ENCODE measurements around the gene RPL38. TPM values are rescaled to one million over a fixed set of nuclear protein-coding genes. Genes with fewer than 3 reads are reported as not detected.

Gene RPL38
- total and polyA plus RNA-seq, 2 of the 4 experiments (the other 2 are of a cell fraction) = 111 to 527 TPM

GRCh38 chr17:74215342-74215727 is 11.9 kb downstream of the RPL38 start:
- ATAC-seq (ENCODE audit: low read depth) (no peak), DNase-seq (no peak)
- Histone ChIP-seq H3K56ac (ENCODE audit: extremely low read depth, insufficient read depth, low read length) (no peak overlapping the region), H3K4me2 (ENCODE audit: low read depth, low read length) (no peak overlapping the region), H4K5ac (ENCODE audit: low read depth, low read length) (no peak overlapping the region), H3K9me3 (ENCODE audit: control insufficient read depth, insufficient read depth, low read length) (no peaks in the 10 kb centered on the region), H2BK15ac (ENCODE audit: low read depth, low read length) (no peak overlapping the region), H4K8ac (ENCODE audit: low read depth in 2 of 2, low read length in 2 of 2) (no peak overlapping the region), H3K27me3 (ENCODE audit: control insufficient read depth, insufficient read depth, low read length) (no peaks in the 10 kb centered on the region; the same call in 1 of the 2 replicates), H3K4me3 (ENCODE audit: insufficient read depth, low read depth, low read length) (no peak overlapping the region), H3K27ac (ENCODE audit: insufficient read depth, low read length) (no peak overlapping the region), H3K9me1 (ENCODE audit: insufficient read depth, low read length) (no peaks in the 10 kb centered on the region), H3K14ac (replicated peaks; ENCODE audit: low read depth, low read length) (no peak overlapping the region), H2AFZ (replicated peaks; ENCODE audit: low read length, poor library complexity) (no peak overlapping the region), H3K4me1 (ENCODE audit: control insufficient read depth, insufficient read depth, low read length) (peaks cover 13% of the 10 kb centered on the region), H3K9ac (ENCODE audit: low read depth, low read length) (no peak overlapping the region), H2BK20ac (ENCODE audit: low read depth, low read length) (no peak overlapping the region), H2AK5ac (ENCODE audit: low read depth, low read length) (no peak overlapping the region), H3K79me1 (ENCODE audit: low read depth in 1 of 2, low read length in 2 of 2) (peaks cover 3 to 15% of the 10 kb centered on the region in 2 experiments; a peak in 2 of 4 replicates), H3K36me3 (ENCODE audit: control insufficient read depth, insufficient read depth, low read length) (peaks cover 1% of the 10 kb centered on the region; the same call in 1 of the 2 replicates), H3K4ac (ENCODE audit: low read depth, low read length) (no peak overlapping the region), H3K23ac (ENCODE audit: low read depth, low read length) (no peak overlapping the region), H2AK9ac (replicated peaks; ENCODE audit: low read depth, low read length, poor library complexity) (no peak overlapping the region), H4K20me1 (ENCODE audit: insufficient read depth, low read length) (peaks cover 12% of the 10 kb centered on the region), H3K18ac (ENCODE audit: low read depth, low read length) (no peak overlapping the region), H2BK120ac (ENCODE audit: low read depth, low read length) (no peak overlapping the region), H4K91ac (ENCODE audit: insufficient read depth, low read depth, low read length) (no peak overlapping the region), H2BK5ac (ENCODE audit: low read depth, low read length, poor library complexity, severe bottlenecking) (no peak overlapping the region)
- CTCF ChIA-PET = no interaction called here
- POLR2A ChIA-PET (ENCODE audit: unreplicated experiment) = no interaction called here
- TF ChIP-seq BHLHE40 (IDR thresholded peaks at IDR 0.05; ENCODE audit: low read depth, low read length) (no peak), CEBPB (IDR thresholded peaks at IDR 0.05; ENCODE audit: low read depth, low read length) (no peak), RCOR1 (IDR thresholded peaks at IDR 0.05; ENCODE audit: insufficient replicate concordance, low read length) (no peak), RFX5 (IDR thresholded peaks at IDR 0.05; ENCODE audit: low read depth, low read length) (no peak), MAFK (IDR thresholded peaks at IDR 0.05; ENCODE audit: low read depth, low read length) (no peak), CTCF (conservative IDR thresholded peaks at IDR 0.05; ENCODE audit: low read depth, low read length) (no peak), NFE2L2 (IDR thresholded peaks at IDR 0.05; ENCODE audit: low read depth, low read length) (no peak), SMC3 (IDR thresholded peaks at IDR 0.05; ENCODE audit: low read depth, low read length) (no peak), MXI1 (IDR thresholded peaks at IDR 0.05; ENCODE audit: borderline replicate concordance, low read depth, low read length) (no peak), MAZ (IDR thresholded peaks at IDR 0.05; ENCODE audit: borderline replicate concordance, low read depth, low read length) (no peak), USF2 (IDR thresholded peaks at IDR 0.05; ENCODE audit: low read depth, low read length) (no peak), POLR2A (IDR thresholded peaks at IDR 0.05; ENCODE audit: low read depth, low read length) (no peak), RAD21 (IDR thresholded peaks at IDR 0.05; ENCODE audit: low read length) (no peak)
- BruUV-seq (replicated peaks) = no TSS peak
- WGBS, 2 experiments (ENCODE audit: extremely low coverage in 2 of 2, insufficient read length in 1 of 2) = no CpG with 5 or more reads among the region's 6 CpGs
- intact Hi-C loops (cut with micrococcal nuclease) (no loop called here), in situ Hi-C loops (cut with MboI; ENCODE audit: low sequenced_read_pairs) (loop anchor here (25.0 kb wide), 1 partner anchor 647 kb away; the partner anchor contains the start of genes FDXR and GRIN2C), dilution Hi-C loops (cut with HindIII; ENCODE audit: low sequenced_read_pairs, unreplicated experiment) (no loop called here)
